GM21447 (cell line): Measurements from ENCODE around the gene SYK.

Experiments
- ATAC-seq: cut with Tn5 transposase; IDR thresholded peaks from one replicate; pipeline ENCODE4 v1.9.1; 2021; ENCODE audit not compliant: unreplicated experiment

The SYK gene

DNA sequence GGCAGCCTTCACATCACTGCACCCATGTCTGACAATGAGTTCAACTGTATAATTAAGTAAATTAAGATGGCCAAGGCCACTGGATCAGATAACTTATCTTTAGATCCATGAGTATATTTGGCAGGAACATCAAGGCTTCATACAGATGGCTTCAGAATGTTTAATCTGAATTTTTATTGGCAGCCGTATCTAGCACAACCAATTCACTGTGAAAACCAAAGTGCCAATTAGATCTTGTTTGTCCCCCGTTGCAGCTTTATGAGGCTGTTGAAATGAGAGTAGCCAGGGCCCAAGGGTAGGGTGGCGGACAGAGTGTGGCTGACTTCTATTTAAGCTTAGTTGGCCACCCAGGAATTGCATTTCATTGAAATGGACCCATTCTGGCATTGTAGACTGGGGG, 137.7 kb downstream of the SYK start:
- no peak for ATAC-seq

DNA sequence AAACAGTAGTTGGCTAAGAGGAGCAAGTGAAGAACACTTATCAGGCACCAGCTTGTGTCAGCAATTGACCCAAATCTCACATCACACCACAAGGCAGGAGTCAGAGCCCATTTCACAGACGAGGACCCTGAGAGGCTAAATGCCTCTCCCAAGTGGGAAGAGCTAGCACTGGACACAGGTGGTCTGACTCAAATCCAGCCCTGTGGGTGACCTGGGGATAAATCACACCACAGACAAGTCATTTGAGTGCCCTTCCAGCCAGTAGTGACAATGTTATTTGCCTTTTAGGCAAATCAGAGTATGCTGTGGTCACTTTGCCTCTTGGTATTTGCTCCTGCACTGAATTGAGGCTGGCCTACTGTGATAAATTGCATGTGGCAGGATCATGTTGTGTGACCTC, 138.7 kb downstream of the SYK start:
- no peak for ATAC-seq

DNA sequence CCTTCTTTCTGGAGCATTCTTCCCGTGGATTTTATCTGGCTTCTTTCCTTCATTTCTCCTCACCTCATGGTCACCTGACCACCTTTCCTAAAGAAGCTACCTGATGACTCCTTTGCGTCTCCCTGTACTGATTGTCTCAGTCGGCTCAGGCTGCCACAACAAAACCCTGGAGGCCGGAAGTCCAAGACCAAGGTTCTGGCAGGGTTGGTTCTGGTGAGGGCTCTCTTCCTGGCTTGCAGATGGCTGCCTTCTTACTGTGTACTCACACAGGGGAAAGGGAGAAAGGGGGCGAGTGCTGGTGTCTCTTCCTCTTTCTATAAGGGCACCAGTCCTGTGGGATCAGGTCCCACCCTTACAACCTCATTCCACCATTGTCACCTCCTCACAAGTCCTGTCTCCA, 140.0 kb downstream of the SYK start:
- ATAC-seq: no peak

DNA sequence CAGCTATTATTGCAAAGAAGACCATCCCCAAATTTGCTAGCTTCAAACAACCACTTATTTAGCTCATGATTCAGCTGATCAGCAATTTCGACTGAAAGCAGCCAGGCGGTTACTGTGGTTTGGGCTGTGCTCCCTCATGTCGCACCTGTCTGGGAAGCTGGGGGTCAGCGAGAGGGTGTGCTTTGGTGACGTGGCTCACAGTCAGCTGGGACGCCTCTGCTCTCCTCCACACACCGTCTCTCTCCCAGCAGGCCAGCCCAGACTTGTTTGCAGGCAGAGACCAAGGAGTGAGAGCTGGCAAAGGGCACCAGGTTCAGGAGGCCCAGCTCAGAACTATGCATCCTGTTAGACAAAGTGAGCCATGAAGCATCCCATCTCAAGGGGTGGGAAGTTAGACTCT, 140.9 kb downstream of the SYK start:
- ATAC-seq: no peak

DNA sequence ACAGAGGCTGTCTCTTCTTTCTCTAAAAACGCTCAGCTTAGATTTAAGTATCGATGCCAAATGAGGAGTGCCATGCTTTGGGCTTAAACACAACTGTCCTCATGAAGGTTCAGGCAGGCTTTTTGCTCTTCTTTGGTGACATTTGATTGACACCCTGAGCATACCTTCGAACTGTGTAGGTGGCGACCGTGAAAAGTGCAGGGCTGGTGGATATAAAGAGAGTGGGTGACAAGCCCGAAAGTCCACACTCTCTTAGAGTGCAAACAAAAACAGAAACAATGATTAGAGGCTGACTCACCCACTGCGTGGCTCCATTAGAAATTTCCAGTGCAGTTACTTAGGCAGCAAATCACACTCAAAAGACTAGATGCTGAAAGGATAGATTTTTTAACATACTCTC, 141.7 kb downstream of the SYK start:
- no peak for ATAC-seq

DNA sequence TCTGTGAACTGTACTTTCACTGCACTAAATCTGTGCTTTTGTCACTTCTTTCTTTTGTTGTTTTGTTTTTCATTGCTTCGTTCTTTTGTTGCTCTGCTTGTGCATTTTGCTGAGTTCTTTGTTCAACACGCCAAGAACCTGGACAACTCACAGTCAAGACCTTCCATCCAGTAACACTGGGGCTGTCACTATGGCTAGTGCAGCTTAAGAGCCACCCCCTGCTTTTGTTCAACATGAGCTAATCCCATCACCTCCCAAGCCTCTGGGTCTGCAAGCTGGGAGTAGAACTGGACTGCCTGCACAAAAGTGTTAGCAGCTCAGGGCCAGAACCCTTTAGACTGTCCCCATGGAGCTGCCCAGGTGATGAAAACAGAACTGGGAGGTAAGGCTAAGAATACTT, 143.7 kb downstream of the SYK start:
- ATAC-seq: no peak

DNA sequence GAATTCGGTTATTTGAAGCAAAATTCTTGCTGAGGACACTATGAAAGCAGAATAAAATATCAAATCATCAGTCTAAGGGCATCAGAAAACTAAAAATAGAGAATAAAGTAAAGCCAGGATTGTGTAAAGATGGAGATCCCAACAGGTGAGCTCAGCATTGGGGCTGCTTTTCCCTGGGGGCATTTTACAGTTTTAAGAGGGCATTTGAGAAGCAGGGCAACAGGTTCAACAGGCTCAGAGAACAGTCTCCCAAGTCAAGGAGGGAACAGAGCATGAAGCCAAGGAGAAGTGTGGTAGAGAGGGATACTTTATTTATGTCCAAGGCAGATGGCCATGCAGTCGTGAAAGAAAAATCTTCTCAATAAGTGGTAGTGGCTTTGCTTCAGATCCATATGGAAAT, 145.4 kb downstream of the SYK start:
- ATAC-seq: no peak
